Measurements from ENCODE around the gene MGMT. TPM values are rescaled to one million over a fixed set of nuclear protein-coding genes. Genes with fewer than 3 reads are reported as not detected.

The MGMT gene
- polyA plus RNA-seq, 1 of the 3 experiments (the other 2 are of a cell fraction): 10.8 TPM

- Histone ChIP-seq H3K27me3 (ENCODE audit: insufficient read depth) (no peaks in the 10 kb centered on the region), H3K79me2 (ENCODE audit: insufficient read depth) (no peaks in the 10 kb centered on the region), H3K4me3 (ENCODE audit: low read depth in 2 of 2, low read length in 1 of 2) (no peak overlapping the region), H3K27ac (ENCODE audit: low read depth in 2 of 2, low read length in 1 of 2) (no peak overlapping the region), H3K9me3 (no peaks in the 10 kb centered on the region), H3K4me2 (no peak overlapping the region), H2AFZ (ENCODE audit: low read depth) (no peak overlapping the region), H4K20me1 (ENCODE audit: insufficient read depth) (no peaks in the 10 kb centered on the region), H3K9ac (no peak overlapping the region), H3F3A (replicated peaks; ENCODE audit: insufficient read depth) (no peaks in the 10 kb centered on the region), H3K9me2 (no peaks in the 10 kb centered on the region), H3K4me1 (ENCODE audit: control insufficient read depth in 1 of 2, insufficient read depth in 2 of 2, low read depth in 1 of 2, low read length in 1 of 2) (no peaks in the 10 kb centered on the region; a peak in 1 of 4 replicates), H3K36me3 (replicated peaks in 1 of 2; ENCODE audit: control insufficient read depth in 1 of 2, insufficient read depth in 2 of 2, low read length in 1 of 2) (no peaks in the 10 kb centered on the region)
- TF ChIP-seq ZBTB33 (IDR thresholded peaks at IDR 0.05; ENCODE audit: borderline replicate concordance, low read depth) (no peak), RAD21 (IDR thresholded peaks at IDR 0.05; ENCODE audit: low read length) (no peak), FOXM1 (IDR thresholded peaks at IDR 0.05; ENCODE audit: low read depth) (no peak), JUND (IDR thresholded peaks at IDR 0.05) (no peak), CHD2 (IDR thresholded peaks at IDR 0.05; ENCODE audit: low read length, partially characterized antibody) (no peak), NRF1 (IDR thresholded peaks at IDR 0.05; ENCODE audit: low read depth, low read length) (no peak), YY1 (IDR thresholded peaks at IDR 0.05; ENCODE audit: low read depth) (no peak), FOXJ3 (CRISPR knock-in tag; IDR thresholded peaks at IDR 0.05) (no peak), NFIC (IDR thresholded peaks at IDR 0.05; ENCODE audit: borderline replicate concordance) (no peak), FOSL2 (IDR thresholded peaks at IDR 0.05; ENCODE audit: borderline replicate concordance, low read depth) (no peak), EP300 (IDR thresholded peaks at IDR 0.05; ENCODE audit: borderline replicate concordance in 1 of 2, low read depth in 1 of 2, low read length in 1 of 2) (no peak)
- CTCF ChIA-PET: no interaction called here
- POLR2A ChIA-PET: no interaction called here
- WGBS (ENCODE audit: low lambda C conversion rate): 37% methylated on average over 7 of the region's 7 CpGs
- no peak for DNase-seq
Measured at GRCh38 chr10:129440247-129440646, 26.8 kb upstream of the MGMT start.

- no peaks in the 10 kb centered on the region for H3K36me3 ChIP-seq (replicated peaks in 1 of 2; ENCODE audit: control insufficient read depth in 1 of 2, insufficient read depth in 2 of 2, low read length in 1 of 2)
- no peak overlapping the region for H3K27ac ChIP-seq (ENCODE audit: low read depth in 2 of 2, low read length in 1 of 2)
- TF ChIP-seq CHD2 (IDR thresholded peaks at IDR 0.05; ENCODE audit: low read length, partially characterized antibody) (no peak), SIN3A (IDR thresholded peaks at IDR 0.05; ENCODE audit: borderline replicate concordance, low read depth, low read length) (no peak), TCF12 (IDR thresholded peaks at IDR 0.05) (no peak), REST (IDR thresholded peaks at IDR 0.05; ENCODE audit: low read depth, low read length) (no peak), MAX (IDR thresholded peaks at IDR 0.05; ENCODE audit: low read depth) (no peak), FOXJ3 (CRISPR knock-in tag; IDR thresholded peaks at IDR 0.05) (no peak), FOXM1 (IDR thresholded peaks at IDR 0.05; ENCODE audit: low read depth) (no peak), TAF1 (IDR thresholded peaks at IDR 0.05; ENCODE audit: borderline replicate concordance, low read depth, low read length) (no peak), NFIC (IDR thresholded peaks at IDR 0.05; ENCODE audit: borderline replicate concordance) (no peak), FOSL2 (IDR thresholded peaks at IDR 0.05; ENCODE audit: borderline replicate concordance, low read depth) (no peak), MXI1 (IDR thresholded peaks at IDR 0.05; ENCODE audit: low read depth, low read length) (no peak)
- H3K27me3 ChIP-seq (ENCODE audit: insufficient read depth): no peaks in the 10 kb centered on the region
- CTCF ChIA-PET: no interaction called here
- no peak overlapping the region for H3K4me3 ChIP-seq (ENCODE audit: low read depth in 2 of 2, low read length in 1 of 2)
- no peaks in the 10 kb centered on the region for H3K9me2 ChIP-seq
- H3F3A ChIP-seq (replicated peaks; ENCODE audit: insufficient read depth): no peaks in the 10 kb centered on the region
- H3K9ac ChIP-seq: no peak overlapping the region
- H2AFZ ChIP-seq (ENCODE audit: low read depth): no peak overlapping the region
- H3K79me2 ChIP-seq (ENCODE audit: insufficient read depth): no peaks in the 10 kb centered on the region
- 33% methylated on average over 6 of the region's 7 CpGs for WGBS (ENCODE audit: low lambda C conversion rate)
- no peaks in the 10 kb centered on the region for H4K20me1 ChIP-seq (ENCODE audit: insufficient read depth)
- POLR2A ChIA-PET: no interaction called here
- H3K9me3 ChIP-seq: no peaks in the 10 kb centered on the region
- H3K4me2 ChIP-seq: no peak overlapping the region
- H3K4me1 ChIP-seq (ENCODE audit: control insufficient read depth in 1 of 2, insufficient read depth in 2 of 2, low read depth in 1 of 2, low read length in 1 of 2): no peaks in the 10 kb centered on the region; a peak in 1 of 4 replicates
- no peak for DNase-seq
Measured at GRCh38 chr10:129440722-129441316, 26.2 kb upstream of the MGMT start.

Data from SK-N-SH (cell line).